ENCODE data around the gene TEF. TPM values are rescaled to one million over a fixed set of nuclear protein-coding genes. Genes with fewer than 3 reads are reported as not detected.

TEF gene, protein sequence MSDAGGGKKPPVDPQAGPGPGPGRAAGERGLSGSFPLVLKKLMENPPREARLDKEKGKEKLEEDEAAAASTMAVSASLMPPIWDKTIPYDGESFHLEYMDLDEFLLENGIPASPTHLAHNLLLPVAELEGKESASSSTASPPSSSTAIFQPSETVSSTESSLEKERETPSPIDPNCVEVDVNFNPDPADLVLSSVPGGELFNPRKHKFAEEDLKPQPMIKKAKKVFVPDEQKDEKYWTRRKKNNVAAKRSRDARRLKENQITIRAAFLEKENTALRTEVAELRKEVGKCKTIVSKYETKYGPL
- total RNA-seq = 10 to 100 TPM; 22.9 to 47.9 (median 34.0) TPM

DNA sequence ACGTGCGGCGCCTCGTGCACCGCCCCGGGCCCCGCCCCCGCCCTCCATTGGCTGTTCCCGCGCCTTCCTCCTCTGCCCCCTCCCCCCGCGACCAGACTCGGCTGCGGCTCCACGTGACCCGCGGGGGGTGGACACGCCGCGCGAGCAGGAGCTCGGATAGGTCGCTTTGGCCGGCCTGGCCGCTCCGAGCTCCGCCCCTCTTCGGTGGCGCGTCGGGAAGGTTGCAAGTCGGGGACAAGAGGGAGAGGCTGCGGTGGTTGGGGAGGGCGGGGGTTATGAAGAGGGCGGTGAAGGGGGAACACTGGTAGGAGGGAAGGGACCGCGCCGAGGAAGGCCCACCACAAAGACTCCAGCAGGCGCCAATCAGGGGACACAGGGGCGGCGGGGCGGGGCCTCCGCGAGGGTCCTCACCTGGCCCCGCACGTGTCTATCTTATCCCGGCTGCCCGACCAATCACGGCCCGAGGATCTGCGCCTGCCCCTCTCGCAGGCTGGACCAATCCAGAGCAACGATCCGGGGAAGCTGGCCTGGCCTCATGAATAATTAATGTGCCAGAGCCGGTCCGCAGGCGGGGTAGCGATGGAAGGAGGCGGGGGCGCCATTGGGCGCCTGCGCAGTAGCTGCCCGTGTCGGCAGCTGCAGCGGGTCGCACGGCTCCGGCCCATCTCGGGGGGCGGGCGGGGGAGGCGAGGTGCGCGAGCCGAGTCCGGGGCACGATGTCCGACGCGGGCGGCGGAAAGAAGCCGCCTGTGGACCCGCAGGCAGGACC lies at the start of gene TEF:
TEF (plus strand) TSS at position 614 of the 769 bp plus-strand sequence; CDS start at position 717, 103 bp downstream.
- in situ Hi-C loops (cut with MboI; ENCODE audit: low pct_ligation_motif_present in 1 of 4, low pct_unique_long_range_greater_than_20kb in 1 of 4, low sequenced_read_pairs in 3 of 4) = no loop called here
- Histone ChIP-seq H3K27ac (peak within 1 kb of the TSS; percentile 95 to 98 (median 97)), H3K36me3 (no peaks in the 10 kb centered on the region), H3K27me3 (no peaks in the 10 kb centered on the region), H3K4me3 (peak within 1 kb of the TSS; percentile 74 to 97 (median 86)), H3K4me1 (peaks cover 3 to 37% (median 32%) of the 10 kb centered on the region in 4 donors), H3K9me3 (no peaks in the 10 kb centered on the region)
- intact Hi-C loops (cut with DNase I; ENCODE audit: low total_unique reads) = no loop called here
- 0% methylated on average over 28 of the region's 84 CpGs; no CpG with 5 or more reads in 1 of the 2 donors for WGBS, 2 donors (ENCODE audit: low coverage in 1 of 2)
- DNase-seq = peak; percentile 99
- no peak for TF ChIP-seq EP300 (IDR thresholded peaks at IDR 0.05; ENCODE audit: low read depth)
- peak; percentile 75 to 84 (median 83) for TF ChIP-seq POLR2AphosphoS5 (IDR thresholded peaks at IDR 0.05)
- TF ChIP-seq POLR2A (IDR thresholded peaks at IDR 0.05) = peak; percentile 80
- TF ChIP-seq, protein P1, sequence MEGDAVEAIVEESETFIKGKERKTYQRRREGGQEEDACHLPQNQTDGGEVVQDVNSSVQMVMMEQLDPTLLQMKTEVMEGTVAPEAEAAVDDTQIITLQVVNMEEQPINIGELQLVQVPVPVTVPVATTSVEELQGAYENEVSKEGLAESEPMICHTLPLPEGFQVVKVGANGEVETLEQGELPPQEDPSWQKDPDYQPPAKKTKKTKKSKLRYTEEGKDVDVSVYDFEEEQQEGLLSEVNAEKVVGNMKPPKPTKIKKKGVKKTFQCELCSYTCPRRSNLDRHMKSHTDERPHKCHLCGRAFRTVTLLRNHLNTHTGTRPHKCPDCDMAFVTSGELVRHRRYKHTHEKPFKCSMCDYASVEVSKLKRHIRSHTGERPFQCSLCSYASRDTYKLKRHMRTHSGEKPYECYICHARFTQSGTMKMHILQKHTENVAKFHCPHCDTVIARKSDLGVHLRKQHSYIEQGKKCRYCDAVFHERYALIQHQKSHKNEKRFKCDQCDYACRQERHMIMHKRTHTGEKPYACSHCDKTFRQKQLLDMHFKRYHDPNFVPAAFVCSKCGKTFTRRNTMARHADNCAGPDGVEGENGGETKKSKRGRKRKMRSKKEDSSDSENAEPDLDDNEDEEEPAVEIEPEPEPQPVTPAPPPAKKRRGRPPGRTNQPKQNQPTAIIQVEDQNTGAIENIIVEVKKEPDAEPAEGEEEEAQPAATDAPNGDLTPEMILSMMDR (IDR thresholded peaks at IDR 0.05) = no peak

DNA sequence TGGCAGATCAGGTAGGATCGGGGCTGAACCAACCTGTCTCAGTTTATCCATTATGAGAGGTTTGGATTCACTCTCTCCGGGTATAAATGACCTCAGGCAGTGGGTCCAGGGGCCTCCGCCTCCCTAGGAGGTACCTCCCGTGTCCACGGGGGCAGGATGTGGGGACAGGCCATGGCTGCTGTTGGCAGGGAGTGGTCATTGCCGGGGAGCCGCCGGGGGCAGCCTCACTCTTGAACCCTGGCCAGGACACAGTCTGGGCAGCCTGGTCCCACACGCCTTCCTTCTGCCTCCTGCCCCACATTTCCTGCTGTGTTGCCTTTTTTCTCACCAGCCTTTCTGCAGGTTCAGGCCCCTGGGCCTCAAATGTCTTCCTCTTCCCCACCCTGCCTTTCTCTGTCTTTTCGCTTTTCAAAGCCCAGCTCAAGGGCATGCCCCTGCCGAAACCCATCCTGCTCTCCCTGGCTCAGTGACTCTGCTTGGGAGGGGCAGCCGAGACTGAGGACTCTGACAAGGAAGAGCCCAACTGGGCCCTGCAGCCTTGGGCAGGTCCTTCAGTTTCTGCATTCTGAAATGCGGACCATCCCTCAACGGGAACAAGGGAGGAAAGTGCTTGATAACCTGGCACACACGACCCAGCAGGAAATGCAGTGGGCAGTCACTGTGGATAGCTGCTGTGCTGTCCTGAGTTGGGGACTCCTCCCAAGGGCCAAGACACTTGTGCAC lies 49.4 kb upstream of the TEF start:
- no peaks in the 10 kb centered on the region for H3K27me3 ChIP-seq
- no peak for DNase-seq
- in situ Hi-C loops (cut with MboI; ENCODE audit: low pct_ligation_motif_present in 1 of 4, low pct_unique_long_range_greater_than_20kb in 1 of 4, low sequenced_read_pairs in 3 of 4) (no loop called here), intact Hi-C loops (cut with DNase I; ENCODE audit: low total_unique reads) (no loop called here)
- no peak overlapping the region for H3K4me3 ChIP-seq
- H3K27ac ChIP-seq = no peak overlapping the region
- H3K4me1 ChIP-seq = no peaks in the 10 kb centered on the region
- TF ChIP-seq POLR2A (IDR thresholded peaks at IDR 0.05) (no peak), POLR2AphosphoS5 (IDR thresholded peaks at IDR 0.05) (no peak), EP300 (IDR thresholded peaks at IDR 0.05; ENCODE audit: low read depth) (no peak)
- TF ChIP-seq, protein P1 (IDR thresholded peaks at IDR 0.05) = no peak
- H3K36me3 ChIP-seq = peaks cover 0 to 37% (median 14%) of the 10 kb centered on the region in 4 donors
- H3K9me3 ChIP-seq = no peaks in the 10 kb centered on the region
- 97% methylated on average over 15 of the region's 15 CpGs; no CpG with 5 or more reads in 1 of the 2 donors for WGBS, 2 donors (ENCODE audit: low coverage in 1 of 2)

DNA sequence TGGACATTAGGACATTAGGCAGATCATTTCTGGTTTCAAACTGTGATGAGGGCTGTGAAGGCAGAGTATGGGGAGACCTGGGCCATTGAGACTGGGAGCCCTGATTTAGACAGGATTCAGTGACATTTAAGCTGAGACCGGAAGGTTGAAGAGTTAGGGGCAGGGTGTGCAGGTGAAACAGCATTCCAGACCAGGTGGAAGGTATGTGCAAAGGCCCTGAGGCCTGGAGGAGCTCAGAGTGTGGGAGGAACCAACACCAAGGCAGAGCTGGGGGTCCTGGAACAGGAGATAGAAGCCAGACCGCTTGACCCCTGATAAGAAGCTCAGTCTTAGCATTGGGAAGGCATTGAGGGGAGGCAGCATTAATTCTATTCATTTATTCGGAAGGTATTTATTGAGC lies 47.9 kb upstream of the TEF start:
- TF ChIP-seq EP300 (IDR thresholded peaks at IDR 0.05; ENCODE audit: low read depth) = no peak
- TF ChIP-seq POLR2A (IDR thresholded peaks at IDR 0.05) = no peak
- no peak for TF ChIP-seq POLR2AphosphoS5 (IDR thresholded peaks at IDR 0.05)
- TF ChIP-seq, protein P1 (IDR thresholded peaks at IDR 0.05) = no peak
- DNase-seq = no peak
- 98 to 100% methylated on average over 1 to 3 of the region's 3 CpGs for WGBS, 2 donors (ENCODE audit: low coverage in 1 of 2)
- no peaks in the 10 kb centered on the region for H3K27me3 ChIP-seq
- no peak overlapping the region for H3K4me3 ChIP-seq
- H3K9me3 ChIP-seq = no peaks in the 10 kb centered on the region
- no peaks in the 10 kb centered on the region for H3K4me1 ChIP-seq
- in situ Hi-C loops (cut with MboI; ENCODE audit: low pct_ligation_motif_present in 1 of 4, low pct_unique_long_range_greater_than_20kb in 1 of 4, low sequenced_read_pairs in 3 of 4) = no loop called here
- intact Hi-C loops (cut with DNase I; ENCODE audit: low total_unique reads) = no loop called here
- peaks cover 0 to 28% (median 9%) of the 10 kb centered on the region in 4 donors for H3K36me3 ChIP-seq
- H3K27ac ChIP-seq = no peak overlapping the region

DNA sequence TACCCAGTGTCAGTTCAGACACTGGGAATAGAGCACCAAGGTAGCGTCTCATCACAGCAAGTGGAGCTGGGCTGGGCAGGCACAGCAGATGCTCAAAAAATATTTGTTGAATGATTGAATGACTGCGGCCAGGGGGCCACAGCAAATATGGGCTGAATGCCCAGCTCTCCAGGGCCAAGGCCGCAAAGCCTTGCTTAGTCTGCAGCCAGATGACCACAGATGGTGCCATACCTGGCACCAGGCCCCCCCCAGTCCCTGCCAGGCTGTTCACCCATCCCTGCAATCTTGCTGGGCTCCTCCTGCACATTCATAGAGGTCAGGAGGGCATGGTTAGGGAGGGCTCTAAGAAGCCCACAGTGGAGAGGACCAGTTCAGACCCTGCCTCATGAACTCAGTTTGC lies 47.5 kb upstream of the TEF start:
- H3K4me1 ChIP-seq = no peaks in the 10 kb centered on the region
- WGBS, 2 donors (ENCODE audit: low coverage in 1 of 2) = 95% methylated on average over 3 of the region's 3 CpGs; no CpG with 5 or more reads in 1 of the 2 donors
- no peak overlapping the region for H3K27ac ChIP-seq
- DNase-seq = no peak
- no peaks in the 10 kb centered on the region for H3K9me3 ChIP-seq
- intact Hi-C loops (cut with DNase I; ENCODE audit: low total_unique reads) = no loop called here
- in situ Hi-C loops (cut with MboI; ENCODE audit: low pct_ligation_motif_present in 1 of 4, low pct_unique_long_range_greater_than_20kb in 1 of 4, low sequenced_read_pairs in 3 of 4) = no loop called here
- peaks cover 0 to 30% (median 9%) of the 10 kb centered on the region in 4 donors for H3K36me3 ChIP-seq
- TF ChIP-seq POLR2AphosphoS5 (IDR thresholded peaks at IDR 0.05) = no peak
- TF ChIP-seq EP300 (IDR thresholded peaks at IDR 0.05; ENCODE audit: low read depth) = no peak
- no peak for TF ChIP-seq POLR2A (IDR thresholded peaks at IDR 0.05)
- TF ChIP-seq, protein P1 (IDR thresholded peaks at IDR 0.05) = no peak
- no peak overlapping the region for H3K4me3 ChIP-seq
- H3K27me3 ChIP-seq = no peaks in the 10 kb centered on the region
